HG02943 (cell line): ENCODE data around the gene PKD1.
A peak's percentile ranks its signal among the peaks of the same experiment; 100 is the strongest.

Experiments used
- ATAC-seq: cut with Tn5 transposase; IDR thresholded peaks from one replicate; pipeline ENCODE4 v1.9.1; 2021; ENCODE audit warnings: mild to moderate bottlenecking, low read depth, moderate library complexity; ENCODE audit not compliant: unreplicated experiment

Gene PKD1

DNA sequence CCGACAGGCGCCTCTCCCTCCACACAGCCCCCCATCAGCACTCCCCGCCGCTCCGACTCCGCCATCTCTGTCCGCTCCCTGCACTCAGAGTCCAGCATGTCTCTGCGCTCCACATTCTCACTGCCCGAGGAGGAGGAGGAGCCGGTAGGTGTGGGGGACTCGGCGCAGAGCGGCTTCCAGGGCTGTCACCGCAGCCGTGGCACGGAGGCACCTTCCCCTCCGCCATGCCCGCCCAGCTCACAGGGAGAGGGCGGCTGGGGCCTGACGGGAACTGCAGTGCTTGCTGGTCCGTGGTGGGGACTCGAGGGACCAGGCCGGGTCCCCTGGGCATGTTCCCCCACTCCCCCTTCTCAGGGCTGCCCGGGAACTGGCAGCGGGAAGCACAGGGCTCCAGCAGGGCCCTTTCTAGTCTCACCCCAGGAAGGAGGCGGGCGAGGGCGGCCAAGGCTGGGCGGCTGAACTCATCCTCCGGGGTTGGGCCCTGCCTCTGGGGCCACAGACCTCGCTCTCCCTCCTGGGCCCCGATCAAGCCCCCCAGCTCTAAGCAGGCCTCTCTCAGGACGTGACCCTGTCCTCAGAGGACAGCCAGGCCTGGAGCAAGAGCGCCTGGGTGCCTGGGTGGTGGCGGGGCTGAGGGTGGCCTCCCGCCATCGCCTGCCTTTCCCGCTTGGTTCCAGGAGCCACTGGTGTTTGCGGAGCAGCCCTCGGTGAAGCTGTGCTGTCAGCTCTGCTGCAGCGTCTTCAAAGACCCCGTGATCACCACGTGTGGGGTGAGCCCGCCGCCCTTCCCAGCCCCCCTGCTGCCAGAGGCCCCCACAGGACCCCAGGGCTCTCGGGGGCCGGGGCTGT, 35.1 kb upstream of the PKD1 start:
- no peak for ATAC-seq

DNA sequence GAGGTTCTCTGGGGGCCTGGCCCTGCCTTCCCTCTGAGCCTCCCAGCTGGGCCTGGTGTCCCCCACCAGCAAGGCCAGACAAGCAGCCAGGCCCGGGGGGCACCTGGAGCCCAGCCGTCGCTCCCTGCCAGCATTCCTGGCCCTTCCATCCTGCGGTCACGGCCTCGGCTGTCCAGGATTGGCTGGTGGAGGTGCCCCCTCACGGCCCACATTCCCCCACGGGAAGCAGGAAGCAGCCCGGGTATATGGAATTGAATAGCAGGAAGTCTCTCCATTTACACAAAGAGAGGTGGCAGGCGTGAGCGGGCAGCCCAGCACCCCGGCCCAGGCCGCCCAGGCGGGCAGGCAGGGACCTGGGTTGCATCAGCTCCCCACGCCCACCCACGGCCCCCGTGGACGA, 34.4 kb upstream of the PKD1 start:
- no peak for ATAC-seq

DNA sequence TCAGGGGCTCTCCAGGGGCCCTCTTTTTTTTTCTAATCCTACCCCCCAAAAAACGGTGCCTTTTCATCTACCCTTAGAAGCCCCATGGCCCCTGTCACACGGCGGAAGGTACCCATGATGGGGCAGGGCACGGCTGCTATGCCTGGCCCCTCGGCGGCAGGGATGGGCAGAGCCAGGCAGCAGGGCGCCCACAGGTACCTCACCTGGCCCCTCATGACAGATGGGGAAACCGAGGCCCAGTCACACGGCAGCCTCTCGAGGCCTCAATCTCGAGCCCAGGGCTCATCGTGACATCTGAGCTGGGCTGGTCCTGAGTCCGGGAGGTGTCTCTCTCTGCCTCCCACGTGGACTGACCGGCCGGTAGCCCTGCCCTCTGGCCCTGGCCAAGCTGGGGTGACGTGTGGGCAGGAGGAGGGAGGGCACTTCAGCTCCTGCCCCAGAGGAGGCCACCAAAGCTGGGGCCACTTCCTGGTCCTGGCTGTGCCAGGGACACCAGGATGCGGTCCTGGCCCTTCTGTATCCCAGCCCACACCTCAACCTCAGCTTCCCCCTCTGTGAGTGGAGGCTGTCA, 31.5 kb upstream of the PKD1 start:
- no peak for ATAC-seq

DNA sequence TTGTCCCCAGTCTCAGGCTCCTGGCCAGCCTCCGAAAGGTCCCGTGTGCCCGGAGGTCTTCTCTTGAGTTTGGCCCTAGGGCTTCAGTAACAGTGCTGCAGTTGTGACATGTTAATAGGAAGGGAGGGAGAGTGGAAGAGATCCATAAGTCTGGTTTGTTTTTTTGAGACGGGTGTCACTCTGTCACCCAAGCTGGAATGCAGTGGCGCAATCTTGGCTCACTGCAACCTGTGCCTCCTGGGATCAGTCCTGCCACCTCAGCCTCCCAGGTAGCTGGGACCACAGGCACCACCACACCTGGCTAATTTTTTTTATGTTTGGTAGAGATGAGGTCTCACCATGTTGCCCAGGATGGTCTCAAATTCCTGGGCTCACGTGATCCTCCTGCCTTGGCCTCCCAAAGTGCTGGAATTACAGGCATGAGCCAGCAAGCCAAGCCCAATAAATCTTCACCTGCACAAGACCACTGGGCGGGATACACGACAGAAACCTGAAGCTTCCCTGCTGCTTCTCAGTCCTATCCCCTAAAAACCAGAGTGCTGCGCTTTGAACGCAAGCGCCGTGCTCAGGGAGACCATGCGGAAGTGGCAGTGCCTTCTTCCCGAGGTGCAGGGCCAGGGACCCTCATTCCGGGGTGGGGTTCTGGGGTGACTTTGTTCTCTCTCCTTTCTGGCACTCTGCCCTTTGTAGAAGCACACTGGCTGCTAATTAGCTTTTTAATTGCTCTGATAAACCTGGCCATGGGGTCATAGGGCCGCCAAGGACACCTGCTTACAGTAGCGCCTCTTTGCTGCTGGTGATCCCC, 30.8 kb upstream of the PKD1 start:
- ATAC-seq = no peak

DNA sequence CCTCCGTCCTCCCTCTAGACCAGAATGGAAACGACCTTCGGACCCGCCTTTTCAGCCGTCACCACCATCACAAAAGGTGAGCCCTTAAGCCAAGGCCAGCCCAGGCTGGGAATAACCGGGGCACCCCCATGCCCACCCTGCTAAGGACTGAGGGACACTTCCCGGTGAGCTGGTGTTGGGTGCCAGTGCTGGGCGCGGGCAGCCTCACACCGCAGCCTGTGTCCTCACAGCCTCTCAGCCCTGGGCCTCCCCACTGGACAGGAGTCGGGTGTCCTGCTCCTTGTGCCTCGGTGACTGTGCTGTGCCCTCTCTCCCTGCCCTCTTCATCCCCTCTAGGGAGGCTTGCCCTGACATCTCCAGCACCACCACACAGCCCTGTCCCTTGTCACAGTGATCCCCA, 30.2 kb upstream of the PKD1 start:
- no peak for ATAC-seq

DNA sequence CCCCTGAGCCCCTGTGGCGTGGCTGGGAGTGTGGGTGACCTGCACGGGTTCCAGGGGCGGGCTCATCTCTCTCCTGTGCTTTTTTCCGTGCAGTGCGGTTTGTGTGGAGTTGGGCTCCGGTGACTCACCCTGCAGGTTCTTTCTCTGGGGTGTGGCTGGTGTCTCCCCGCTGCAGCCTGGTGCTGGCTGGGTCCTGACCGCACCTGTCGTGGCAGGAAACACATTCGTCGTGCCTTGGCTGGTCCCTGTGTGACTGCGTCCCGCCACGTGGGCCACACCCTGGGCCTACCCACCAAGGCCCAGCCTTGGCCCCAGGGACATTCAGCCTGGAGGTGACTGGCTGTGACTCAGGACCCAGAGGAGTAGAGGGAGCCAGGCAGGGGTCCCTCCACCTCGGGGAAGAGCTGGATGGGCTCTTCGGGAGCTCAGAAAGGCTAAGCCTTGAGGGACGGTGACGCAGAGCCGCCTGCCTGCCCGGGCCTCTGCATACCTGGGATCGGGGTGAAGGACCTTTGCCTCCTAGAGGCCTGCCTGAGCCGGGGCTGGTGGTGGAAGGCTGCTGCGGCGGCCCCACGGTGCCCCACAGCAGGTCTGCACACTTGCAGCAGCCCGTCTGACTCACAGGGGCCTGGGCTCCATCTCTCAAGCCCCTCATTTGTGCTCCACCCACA, 27.6 kb upstream of the PKD1 start:
- ATAC-seq = no peak

DNA sequence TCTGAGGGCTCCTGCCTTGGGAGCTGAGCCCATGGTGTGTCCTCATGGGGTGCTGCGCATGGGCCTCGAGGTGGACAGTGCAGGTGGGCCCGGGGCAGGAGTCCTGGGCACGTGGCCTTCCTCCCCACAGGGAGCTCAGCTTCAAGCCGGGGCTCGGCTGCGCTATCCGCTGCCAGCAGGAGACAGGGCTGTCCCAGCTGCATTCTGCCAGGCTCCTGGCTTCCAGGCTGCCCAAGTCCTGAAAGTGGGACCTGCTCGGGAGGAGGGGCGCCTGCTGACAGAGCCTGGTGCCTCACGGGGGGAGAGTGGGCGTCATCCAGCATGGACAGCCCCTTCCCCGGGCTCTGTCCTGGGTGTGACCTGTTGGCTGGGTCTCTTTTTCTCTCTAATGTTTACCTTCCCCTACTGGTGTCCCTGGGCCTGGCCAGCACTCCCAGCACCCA, 27.0 kb upstream of the PKD1 start:
- no peak for ATAC-seq

DNA sequence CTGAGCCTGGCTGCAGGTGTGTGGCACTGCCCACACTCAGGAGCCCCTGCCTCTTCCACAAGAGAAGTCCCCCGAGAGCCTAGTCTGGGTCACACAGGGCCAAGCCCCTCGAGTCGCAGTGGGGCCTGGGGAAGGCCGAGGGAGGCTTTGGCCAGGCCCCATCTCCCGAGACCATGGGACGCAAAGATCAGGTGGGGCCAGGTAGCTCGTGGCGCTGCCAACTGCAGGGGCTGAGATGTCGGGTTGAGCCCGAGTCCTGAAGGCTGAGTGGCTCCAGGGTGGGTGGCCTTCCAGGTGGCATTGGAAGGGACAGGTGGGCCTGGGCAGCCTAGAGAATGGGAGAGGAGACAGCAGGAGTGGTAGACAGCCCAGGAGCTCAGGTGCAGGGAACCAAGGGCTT, 26.2 kb upstream of the PKD1 start:
- no peak for ATAC-seq

DNA sequence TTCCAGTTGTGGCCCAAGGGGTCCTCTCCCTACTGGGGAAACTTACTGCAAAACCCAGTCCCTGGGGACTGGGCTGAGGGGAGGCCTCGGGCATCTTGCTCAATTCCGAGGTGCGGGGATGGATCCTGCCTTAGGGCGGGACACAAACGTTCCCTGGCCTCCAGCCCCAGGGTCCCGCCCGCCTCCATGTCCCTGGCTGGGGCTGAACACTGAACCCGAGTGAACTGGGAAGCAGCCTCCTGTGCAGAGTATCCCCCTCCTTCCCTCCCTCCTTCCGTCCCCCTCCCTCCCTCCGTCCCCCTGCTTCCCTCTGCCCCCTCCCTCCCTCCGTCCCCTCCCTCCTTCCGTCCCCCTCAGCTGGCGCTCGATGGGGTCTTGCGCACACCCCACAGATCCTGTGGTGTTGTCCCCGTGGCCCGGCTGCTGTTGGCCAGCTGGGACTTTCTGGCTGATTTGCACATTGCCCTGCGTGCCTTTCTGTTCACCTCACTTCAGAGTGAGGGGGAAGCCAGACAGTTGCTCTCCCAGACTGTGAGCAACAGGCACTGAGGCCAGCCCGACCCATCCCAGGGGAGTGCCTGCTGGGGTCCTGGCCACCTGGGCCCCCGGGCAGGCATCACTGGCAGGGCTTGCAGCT, 25.3 kb upstream of the PKD1 start:
- ATAC-seq = no peak

DNA sequence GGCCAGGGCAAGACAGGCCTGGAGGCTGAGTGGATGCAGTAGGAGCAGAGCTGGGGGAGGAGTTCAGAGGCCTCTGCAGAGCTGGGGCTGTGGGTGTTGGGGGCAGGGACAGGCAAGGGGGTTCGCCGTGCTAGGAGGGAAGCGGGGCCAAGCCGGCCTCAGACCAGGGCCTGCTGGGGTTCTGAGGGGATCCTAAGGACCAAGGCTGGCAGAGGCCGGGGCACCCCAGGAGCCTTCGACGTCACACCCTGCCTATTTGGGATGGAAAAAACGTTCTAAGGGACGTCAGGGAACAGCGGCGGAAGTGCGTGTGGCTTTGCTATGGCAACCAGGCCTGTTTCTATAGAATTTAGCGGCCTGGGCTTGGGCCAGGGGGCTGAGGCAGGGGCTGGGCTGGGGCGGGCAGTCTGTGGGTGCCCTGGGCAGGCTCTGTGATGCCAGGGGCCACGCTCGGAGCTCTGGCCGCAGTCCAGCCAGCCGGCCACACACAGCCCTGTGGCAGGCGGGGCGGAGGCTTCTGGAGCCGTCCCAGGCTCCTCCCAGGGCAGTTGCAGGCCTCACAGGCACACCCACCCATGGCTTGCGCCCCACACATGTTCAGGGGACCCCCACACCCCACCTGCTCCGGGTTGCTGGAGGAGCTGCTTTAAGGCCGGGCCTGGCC, 23.6 kb upstream of the PKD1 start:
- ATAC-seq = no peak

DNA sequence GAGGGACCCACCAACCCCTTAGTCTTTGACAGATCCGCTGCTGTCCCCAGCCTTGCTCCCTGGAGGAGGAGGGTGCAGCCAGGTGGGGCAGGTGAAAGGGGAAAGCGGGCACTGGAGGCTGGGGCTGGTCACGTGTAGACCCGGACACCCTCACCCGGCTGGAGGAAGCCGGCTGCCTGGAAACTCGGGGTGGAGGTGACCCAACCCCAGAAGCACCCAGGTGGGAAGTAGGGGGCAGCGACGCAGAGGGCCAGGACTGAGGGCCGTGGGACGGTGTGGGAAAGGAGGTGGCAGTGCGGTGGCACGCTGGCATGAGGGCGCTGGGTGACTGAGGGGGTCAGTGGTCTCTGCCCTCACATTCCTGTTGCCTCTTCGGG, 22.6 kb upstream of the PKD1 start:
- no peak for ATAC-seq

DNA sequence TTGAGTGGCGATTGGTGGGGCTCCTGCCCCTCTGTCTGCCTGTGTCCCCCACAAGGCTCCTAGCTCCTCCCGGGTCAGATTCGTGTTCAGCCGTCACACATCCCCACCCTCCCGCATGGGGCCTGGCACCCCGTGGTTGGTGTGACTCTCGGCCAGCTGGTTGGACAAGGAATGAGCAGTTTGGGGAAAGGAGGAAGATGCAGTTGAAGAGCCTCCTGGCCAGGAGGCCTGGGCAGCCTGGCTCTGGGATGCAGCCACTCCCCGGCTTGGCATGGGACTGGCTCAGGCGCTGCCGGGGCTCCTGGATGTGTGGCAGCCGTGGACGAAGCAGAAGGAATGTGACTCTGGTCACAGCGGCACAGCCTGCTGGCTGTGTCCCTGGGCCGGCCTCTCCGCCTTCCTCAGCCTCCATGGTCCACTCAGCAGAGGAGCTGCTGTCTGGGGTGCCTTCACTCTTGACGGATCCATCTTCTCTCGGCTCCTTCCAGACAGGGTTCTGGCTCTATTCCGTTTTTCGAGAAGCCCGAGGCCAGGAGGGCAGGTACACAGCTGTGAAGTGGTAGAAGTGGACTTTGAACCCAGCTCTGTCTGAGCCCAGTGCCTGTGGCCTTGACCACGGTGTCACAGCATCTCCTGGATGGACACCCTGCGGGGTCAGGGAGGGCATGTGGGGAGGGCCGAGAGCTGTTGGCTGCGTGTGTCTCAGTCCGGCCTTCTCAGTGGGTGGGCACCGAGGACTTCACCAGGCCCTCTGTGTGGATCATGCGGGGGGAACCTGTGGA, 22.0 kb upstream of the PKD1 start:
- no peak for ATAC-seq

DNA sequence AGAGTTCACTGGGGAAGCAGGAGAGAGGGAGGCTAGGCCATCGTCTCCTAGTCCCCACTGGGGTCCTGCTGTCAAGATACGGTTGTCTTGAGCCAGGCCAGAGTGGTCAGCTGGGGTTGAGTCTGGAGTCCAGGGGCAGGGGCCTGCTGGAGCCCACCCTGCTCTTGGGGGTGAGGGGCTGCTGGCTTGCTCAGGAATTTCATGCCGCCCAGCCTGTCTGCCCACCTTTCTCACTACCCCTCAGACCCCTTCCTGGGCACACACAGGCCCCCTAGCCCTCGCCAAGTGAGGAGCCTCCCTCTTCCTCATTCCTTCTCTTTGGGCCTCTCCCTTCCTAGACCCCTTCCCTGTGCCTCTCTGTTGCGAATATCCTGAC, 21.1 kb upstream of the PKD1 start:
- ATAC-seq = no peak

DNA sequence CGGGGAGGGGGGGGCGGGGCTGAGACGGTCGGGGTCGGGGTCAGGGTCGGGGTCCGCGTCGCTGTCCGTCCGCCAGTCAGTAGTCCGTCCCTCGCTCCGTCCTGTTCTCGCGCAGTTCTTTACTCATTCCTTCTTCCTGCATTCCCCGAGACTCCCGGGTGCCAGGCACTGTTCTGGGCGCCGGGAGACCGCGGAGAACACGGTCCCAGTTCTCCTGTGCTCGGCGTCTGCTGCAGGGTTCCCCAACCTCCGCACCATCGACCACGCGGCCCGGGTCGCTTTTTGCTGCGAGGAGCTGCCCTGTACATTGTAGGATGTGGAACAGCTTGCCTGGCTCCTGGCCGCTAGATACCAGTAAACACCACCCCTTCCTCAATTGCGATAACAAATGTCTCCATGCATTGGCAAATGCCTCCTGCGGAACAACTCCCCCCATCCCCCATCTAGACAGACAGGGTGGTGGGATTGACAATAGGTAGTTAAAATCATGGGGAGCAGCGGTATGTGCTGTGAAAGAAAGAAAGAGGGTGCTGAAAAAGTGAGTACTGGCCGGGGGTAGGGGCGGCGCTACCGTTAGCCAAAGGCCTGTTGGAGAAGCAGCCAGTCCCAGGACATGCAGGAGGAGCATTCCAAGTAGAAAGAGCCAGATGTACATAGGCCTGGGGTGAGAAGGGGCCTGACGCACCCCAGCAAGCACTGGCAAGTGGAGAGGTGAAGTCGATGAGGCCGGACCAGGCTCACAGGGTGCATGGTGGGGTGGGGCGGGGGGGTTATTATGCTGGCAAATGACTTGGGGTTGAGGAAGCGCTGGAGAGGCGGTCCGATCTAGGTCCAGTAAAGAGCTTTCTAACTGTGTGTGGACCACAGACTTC, 20.5 kb upstream of the PKD1 start:
- no peak for ATAC-seq

DNA sequence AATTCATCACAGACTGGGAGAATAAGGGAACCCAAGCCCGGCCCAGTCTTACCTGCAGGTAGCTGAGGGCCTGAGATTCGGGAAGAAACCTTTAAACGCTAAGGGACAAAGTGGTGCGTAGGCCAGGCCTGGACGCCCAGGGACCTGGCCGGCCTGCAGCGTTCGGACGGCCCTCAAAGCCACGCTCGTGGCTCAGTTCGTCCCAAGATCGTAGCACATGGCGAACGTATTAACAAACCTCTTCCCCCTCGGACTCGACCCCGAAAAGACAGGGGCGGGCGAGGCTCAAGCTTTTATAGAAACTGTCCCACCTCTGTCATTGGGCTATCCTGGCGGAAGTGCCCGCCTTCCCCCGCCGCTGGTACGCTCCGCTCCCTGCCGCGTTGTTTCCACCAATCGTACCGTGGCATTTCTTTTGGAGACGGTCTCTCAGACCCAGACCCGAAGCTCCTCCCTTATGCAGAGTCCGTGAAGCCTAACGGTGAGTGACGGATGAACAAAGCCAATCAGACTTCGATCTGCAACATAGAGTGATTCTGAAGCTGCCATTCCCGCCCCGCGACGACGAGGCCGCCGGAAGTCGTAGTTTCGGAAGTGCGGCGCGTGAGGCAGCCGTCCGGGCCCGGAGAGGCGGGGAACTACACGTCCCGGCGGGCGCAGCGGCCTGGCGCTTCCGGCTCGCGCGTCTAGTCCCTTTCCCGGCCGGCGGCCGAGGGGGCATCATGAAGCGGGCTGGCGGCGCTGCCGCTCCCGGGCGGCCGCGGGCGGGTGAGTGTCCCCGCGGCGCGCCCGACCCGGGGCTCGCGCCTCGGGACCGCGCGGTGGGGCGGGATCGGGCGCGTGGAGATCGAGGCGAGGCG, 19.6 kb upstream of the PKD1 start, which contains the start of gene TRAF7:
TSS of gene TRAF7 (plus strand) at position 692 of the 860 bp plus-strand sequence. CDS start 8,139 bp downstream, outside the sequence.
- ATAC-seq = peak; percentile 81

DNA sequence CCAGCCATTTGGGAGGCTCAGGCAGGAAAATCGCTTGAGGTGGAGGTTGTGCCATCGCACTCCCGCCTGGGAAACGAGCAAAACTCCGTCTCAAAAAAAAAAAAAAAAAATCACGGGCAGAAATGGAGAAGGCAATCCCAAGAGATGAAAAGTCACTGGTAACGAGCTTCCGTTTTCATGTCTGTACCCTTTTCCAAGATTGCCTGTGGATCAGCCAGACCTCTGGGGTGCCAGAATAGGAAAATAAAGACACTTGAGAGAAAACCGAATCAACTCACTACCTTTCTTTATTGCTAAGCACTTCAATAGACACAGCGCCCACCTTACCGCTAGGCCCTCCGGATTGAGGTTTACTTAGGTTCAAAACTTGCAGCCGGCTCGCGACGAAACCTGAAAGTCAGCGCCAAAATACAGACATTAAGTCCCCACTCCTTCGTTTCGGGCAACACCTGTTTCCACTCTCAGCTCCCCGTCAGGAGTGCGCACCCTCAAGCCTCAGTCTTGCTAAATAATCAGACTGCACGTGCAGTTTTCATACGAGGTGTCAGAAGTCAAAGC, 18.9 kb upstream of the PKD1 start:
- ATAC-seq = no peak
